Endothelial cell (in vitro differentiated cells): Measurements from ENCODE around the gene RND1. TPM values are rescaled to one million over a fixed set of nuclear protein-coding genes. Genes with fewer than 3 reads are reported as not detected.

Experiments
- total RNA-seq: library from RNA; stranded (reverse); fragmentation: NEBNext Ultra II Directional; extraction: Animal tissue kit (Norgen Biotek cat#: 25700); gene quantifications from one replicate; pipeline ENCODE4 v1.2.1, GENCODE V29; 2021; ENCODE audit not compliant: unreplicated experiment

Gene RND1
- total RNA-seq, 1 donor from 2014 or later, result 1.0 TPM

Other genes starting within 250 kb of the RND1 start
- 37.5 TPM for gene KANSL2, start 183.6 kb downstream of the RND1 start, total RNA-seq
- 46.1 TPM for gene CCNT1, start 149.2 kb downstream of the RND1 start, total RNA-seq
- 31.6 TPM for gene ADCY6, start 76.8 kb downstream of the RND1 start, total RNA-seq
- gene CACNB3, start 47.4 kb downstream of the RND1 start, total RNA-seq, result 83.1 TPM
- gene DDX23, start 13.7 kb downstream of the RND1 start, total RNA-seq, result 96.2 TPM
- 16.0 TPM for gene FKBP11, start 59.6 kb upstream of the RND1 start, total RNA-seq
- gene ARF3, start 91.6 kb upstream of the RND1 start, total RNA-seq, result 307 TPM
- gene WNT10B, start 105.9 kb upstream of the RND1 start, total RNA-seq, result 0.33 TPM
- not detected for gene WNT1, start 112.5 kb upstream of the RND1 start, total RNA-seq
- gene DDN, start 133.5 kb upstream of the RND1 start, total RNA-seq, result 0.10 TPM
- gene PRKAG1, start 152.9 kb upstream of the RND1 start, total RNA-seq, result 24.0 TPM
- gene KMT2D, start 194.9 kb upstream of the RND1 start, total RNA-seq, result 135 TPM
- 3.2 TPM for gene RHEBL1, start 204.1 kb upstream of the RND1 start, total RNA-seq
- gene DHH, start 228.9 kb upstream of the RND1 start, total RNA-seq, result 0.46 TPM
- 175 TPM for gene LMBR1L, start 245.0 kb upstream of the RND1 start, total RNA-seq